ENCODE measurements around the gene ELK3. TPM values are rescaled to one million over a fixed set of nuclear protein-coding genes. Genes with fewer than 3 reads are reported as not detected.
A peak's percentile ranks its signal among the peaks of the same experiment; 100 is the strongest.

The ELK3 gene
- polyA plus RNA-seq, 2 donors = 15.8 to 17.0 TPM

DNA sequence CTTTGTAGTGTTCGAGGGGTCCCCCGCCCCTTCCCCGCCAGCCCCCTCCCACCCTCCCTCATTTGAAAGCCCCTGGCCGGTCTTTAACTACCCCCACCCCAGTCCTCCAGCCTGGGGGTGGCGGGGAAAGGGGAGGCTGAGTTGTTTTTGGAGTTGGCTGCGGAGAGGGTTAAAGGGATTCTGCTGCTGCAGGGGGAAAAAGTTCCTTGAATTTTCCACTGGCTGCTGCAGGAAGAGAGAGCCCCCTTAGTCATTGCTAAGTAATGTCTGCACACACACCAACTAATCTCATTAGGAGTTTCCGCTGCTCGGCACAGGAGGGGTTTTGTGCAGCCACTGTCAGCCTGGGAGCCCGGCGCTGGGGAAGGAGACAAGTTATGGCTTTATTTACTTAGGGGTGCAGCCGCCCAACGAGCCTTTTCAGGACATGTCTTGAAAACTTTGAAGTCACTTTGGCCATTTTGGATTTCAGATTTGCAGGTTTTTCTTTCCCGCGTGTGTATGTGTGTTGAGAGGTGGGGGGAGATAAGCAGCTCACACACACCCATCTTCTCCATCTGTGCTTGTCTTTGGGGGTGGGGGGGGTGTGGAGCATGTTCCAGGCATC, 1.8 kb downstream of the ELK3 start:
- peak overlapping the region; percentile 53 to 100 for H3K4me3 ChIP-seq (ENCODE audit: low read depth in 1 of 2, low read length in 2 of 2)
- 3 to 10% methylated on average over 12 to 14 of the region's 14 CpGs for WGBS, 2 donors
- H3K27me3 ChIP-seq (ENCODE audit: control insufficient read depth in 1 of 2, insufficient read depth in 2 of 2, low read length in 2 of 2) = no peaks in the 10 kb centered on the region
- peaks cover 2% of the 10 kb centered on the region in 2 donors for H3K4me1 ChIP-seq (ENCODE audit: control insufficient read depth in 2 of 2, insufficient read depth in 2 of 2, low read length in 1 of 2)
- no peaks in the 10 kb centered on the region for H3K9me3 ChIP-seq (ENCODE audit: control insufficient read depth in 2 of 2, insufficient read depth in 1 of 2, low read depth in 1 of 2, low read length in 1 of 2)
- H3K36me3 ChIP-seq (ENCODE audit: control insufficient read depth in 2 of 2, insufficient read depth in 2 of 2, low read length in 1 of 2) = no peaks in the 10 kb centered on the region
- peak overlapping the region; percentile 97 to 98 for H3K27ac ChIP-seq (ENCODE audit: low read depth in 2 of 2, low read length in 1 of 2)

GRCh38 chr12:96196781-96197180, 2.6 kb downstream of the ELK3 start:
- 42 to 64% methylated on average over 6 of the region's 6 CpGs for whole genome bisulfite sequencing, 2 donors
- H3K4me3 ChIP-seq (ENCODE audit: low read depth in 1 of 2, low read length in 2 of 2) = peak overlapping the region in 1 of 2 donors; percentile 100
- peaks cover 2% of the 10 kb centered on the region in 2 donors for H3K4me1 ChIP-seq (ENCODE audit: control insufficient read depth in 2 of 2, insufficient read depth in 2 of 2, low read length in 1 of 2)
- H3K27me3 ChIP-seq (ENCODE audit: control insufficient read depth in 1 of 2, insufficient read depth in 2 of 2, low read length in 2 of 2) = no peaks in the 10 kb centered on the region
- H3K36me3 ChIP-seq (ENCODE audit: control insufficient read depth in 2 of 2, insufficient read depth in 2 of 2, low read length in 1 of 2) = no peaks in the 10 kb centered on the region
- no peaks in the 10 kb centered on the region for H3K9me3 ChIP-seq (ENCODE audit: control insufficient read depth in 2 of 2, insufficient read depth in 1 of 2, low read depth in 1 of 2, low read length in 1 of 2)
- peak overlapping the region; percentile 76 to 97 for H3K27ac ChIP-seq (ENCODE audit: low read depth in 2 of 2, low read length in 1 of 2)

DNA sequence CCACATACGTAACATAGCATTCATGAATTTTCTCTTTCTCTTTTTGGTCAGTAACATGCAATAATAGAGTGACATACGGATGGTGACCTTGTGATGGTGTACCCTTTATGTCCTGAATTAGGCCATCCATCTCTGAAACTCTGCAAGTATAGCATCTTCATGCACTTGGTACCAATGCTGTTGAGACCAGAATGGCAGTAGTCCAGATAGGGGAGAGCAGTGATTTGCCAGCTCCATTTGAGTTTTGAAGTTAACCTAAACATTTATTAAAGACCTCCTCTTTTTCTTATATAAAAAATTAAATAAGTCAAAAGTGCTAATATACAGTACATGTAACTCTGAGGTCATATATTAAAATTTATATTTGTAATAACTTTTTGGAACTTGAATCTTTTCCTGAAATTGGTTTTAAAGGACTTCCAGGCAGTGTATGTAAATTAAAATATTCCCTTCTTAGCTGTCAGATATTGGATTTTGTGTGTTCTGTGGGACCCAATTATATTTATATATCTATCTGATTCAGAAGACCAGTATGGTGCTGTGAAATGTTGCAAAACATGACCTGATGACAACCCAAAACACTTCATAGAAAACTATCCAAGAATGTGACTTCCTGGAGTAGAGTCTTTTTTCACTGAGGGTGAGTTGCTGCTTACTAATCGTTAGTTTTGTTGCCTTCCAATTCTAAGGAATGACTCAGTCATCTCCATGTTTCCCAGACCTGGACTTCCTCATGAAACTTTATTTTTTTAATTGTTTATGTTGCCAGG, 3.5 kb downstream of the ELK3 start:
- no peaks in the 10 kb centered on the region for H3K9me3 ChIP-seq (ENCODE audit: control insufficient read depth in 2 of 2, insufficient read depth in 1 of 2, low read depth in 1 of 2, low read length in 1 of 2)
- peaks cover 2% of the 10 kb centered on the region in 2 donors for H3K4me1 ChIP-seq (ENCODE audit: control insufficient read depth in 2 of 2, insufficient read depth in 2 of 2, low read length in 1 of 2)
- no peaks in the 10 kb centered on the region for H3K27me3 ChIP-seq (ENCODE audit: control insufficient read depth in 1 of 2, insufficient read depth in 2 of 2, low read length in 2 of 2)
- no peaks in the 10 kb centered on the region for H3K36me3 ChIP-seq (ENCODE audit: control insufficient read depth in 2 of 2, insufficient read depth in 2 of 2, low read length in 1 of 2)
- H3K4me3 ChIP-seq (ENCODE audit: low read depth in 1 of 2, low read length in 2 of 2) = peak overlapping the region in 1 of 2 donors; percentile 100
- 38 to 42% methylated on average over 3 of the region's 3 CpGs for WGBS, 2 donors
- peak overlapping the region; percentile 95 to 97 for H3K27ac ChIP-seq (ENCODE audit: low read depth in 2 of 2, low read length in 1 of 2)

- Histone ChIP-seq H3K4me1 (ENCODE audit: control insufficient read depth in 2 of 2, insufficient read depth in 2 of 2, low read length in 1 of 2) (peaks cover 0 to 2% of the 10 kb centered on the region in 2 donors), H3K36me3 (ENCODE audit: control insufficient read depth in 2 of 2, insufficient read depth in 2 of 2, low read length in 1 of 2) (no peaks in the 10 kb centered on the region), H3K27me3 (ENCODE audit: control insufficient read depth in 1 of 2, insufficient read depth in 2 of 2, low read length in 2 of 2) (no peaks in the 10 kb centered on the region), H3K9me3 (ENCODE audit: control insufficient read depth in 2 of 2, insufficient read depth in 1 of 2, low read depth in 1 of 2, low read length in 1 of 2) (no peaks in the 10 kb centered on the region), H3K27ac (ENCODE audit: low read depth in 2 of 2, low read length in 1 of 2) (peak overlapping the region in 1 of 2 donors; percentile 83), H3K4me3 (ENCODE audit: low read depth in 1 of 2, low read length in 2 of 2) (no peak overlapping the region)
These were observed 4.8 kb downstream of the ELK3 start for GRCh38 chr12:96198965-96199364.

- Histone ChIP-seq H3K4me3 (ENCODE audit: low read depth in 1 of 2, low read length in 2 of 2) (no peak overlapping the region), H3K4me1 (ENCODE audit: control insufficient read depth in 2 of 2, insufficient read depth in 2 of 2, low read length in 1 of 2) (peaks cover 0 to 2% of the 10 kb centered on the region in 2 donors), H3K36me3 (ENCODE audit: control insufficient read depth in 2 of 2, insufficient read depth in 2 of 2, low read length in 1 of 2) (no peaks in the 10 kb centered on the region), H3K9me3 (ENCODE audit: control insufficient read depth in 2 of 2, insufficient read depth in 1 of 2, low read depth in 1 of 2, low read length in 1 of 2) (no peaks in the 10 kb centered on the region), H3K27me3 (ENCODE audit: control insufficient read depth in 1 of 2, insufficient read depth in 2 of 2, low read length in 2 of 2) (no peaks in the 10 kb centered on the region), H3K27ac (ENCODE audit: low read depth in 2 of 2, low read length in 1 of 2) (peak overlapping the region in 1 of 2 donors; percentile 83)
These were observed 5.3 kb downstream of the ELK3 start for GRCh38 chr12:96199464-96199863.

DNA sequence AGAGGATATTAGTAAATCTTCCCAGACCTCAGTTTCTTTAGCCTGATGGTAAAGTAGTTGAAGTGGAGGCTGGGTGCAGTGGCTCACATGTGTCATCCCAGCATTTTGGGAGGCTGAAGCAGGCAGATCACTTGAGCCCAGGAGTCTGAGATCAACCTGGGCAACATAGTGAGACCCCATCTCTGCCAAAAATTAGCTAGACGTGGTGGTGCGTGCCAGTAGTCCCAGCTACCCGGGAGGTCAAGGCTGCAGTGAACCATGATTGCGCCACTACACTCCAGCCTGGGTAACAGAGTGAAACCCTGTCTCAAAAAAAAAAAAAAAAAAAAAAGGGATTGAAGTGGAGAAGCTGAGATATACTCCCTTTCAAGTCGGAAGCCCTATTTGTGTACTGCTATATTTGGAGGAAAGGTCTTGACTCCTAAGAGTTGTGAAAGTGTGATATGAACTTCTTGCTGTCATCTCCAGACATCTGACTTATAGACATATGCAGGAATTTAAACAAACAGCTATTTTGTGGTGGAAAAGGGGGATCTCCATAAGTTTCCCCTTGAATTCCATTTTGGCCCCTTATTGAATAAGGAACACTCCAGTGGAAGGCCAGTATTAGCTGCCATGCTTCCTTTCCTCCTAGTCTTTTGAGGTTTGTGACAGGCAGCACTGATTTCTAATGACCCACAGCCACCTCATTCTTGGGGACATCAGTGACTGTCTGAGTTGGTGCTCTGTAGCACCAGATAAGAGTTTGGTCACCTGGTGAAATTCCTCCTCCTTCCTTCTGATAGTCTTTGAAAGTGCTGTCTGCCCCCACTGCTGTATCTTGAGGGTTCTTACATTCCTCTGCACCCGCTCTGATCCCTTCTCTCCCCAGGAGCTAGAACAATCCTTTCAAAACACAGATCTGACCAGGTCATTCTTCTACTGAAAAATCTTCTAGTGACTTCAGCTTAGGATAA, 7.4 kb downstream of the ELK3 start:
- Histone ChIP-seq H3K36me3 (ENCODE audit: control insufficient read depth in 2 of 2, insufficient read depth in 2 of 2, low read length in 1 of 2) (no peaks in the 10 kb centered on the region), H3K4me1 (ENCODE audit: control insufficient read depth in 2 of 2, insufficient read depth in 2 of 2, low read length in 1 of 2) (peaks cover 0 to 2% of the 10 kb centered on the region in 2 donors), H3K9me3 (ENCODE audit: control insufficient read depth in 2 of 2, insufficient read depth in 1 of 2, low read depth in 1 of 2, low read length in 1 of 2) (no peaks in the 10 kb centered on the region), H3K27ac (ENCODE audit: low read depth in 2 of 2, low read length in 1 of 2) (no peak overlapping the region), H3K4me3 (ENCODE audit: low read depth in 1 of 2, low read length in 2 of 2) (no peak overlapping the region), H3K27me3 (ENCODE audit: control insufficient read depth in 1 of 2, insufficient read depth in 2 of 2, low read length in 2 of 2) (no peaks in the 10 kb centered on the region)
- WGBS, 2 donors = 92 to 93% methylated on average over 6 of the region's 6 CpGs

DNA sequence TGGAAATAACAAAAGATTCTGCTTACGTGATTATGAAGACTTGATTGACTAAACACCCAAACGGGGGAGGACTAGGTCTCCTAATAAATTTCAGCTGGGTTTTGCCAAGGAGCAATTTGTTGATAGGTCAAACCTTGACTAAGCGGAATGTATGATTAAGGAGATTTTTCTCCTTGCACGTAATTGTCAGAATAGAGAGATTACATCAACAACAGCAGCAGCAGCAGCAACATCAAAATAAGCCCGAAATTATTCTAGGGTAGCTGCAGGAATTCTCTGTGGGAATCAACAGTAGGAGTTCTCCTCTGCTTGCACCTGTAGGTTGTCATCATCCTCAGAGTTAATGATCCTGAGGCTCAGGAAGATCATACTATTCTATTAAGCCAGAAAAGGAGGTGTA, 10.2 kb downstream of the ELK3 start:
- H3K4me1 ChIP-seq (ENCODE audit: control insufficient read depth in 2 of 2, insufficient read depth in 2 of 2, low read length in 1 of 2) = peaks cover 0 to 5% of the 10 kb centered on the region in 2 donors
- no peaks in the 10 kb centered on the region for H3K27me3 ChIP-seq (ENCODE audit: control insufficient read depth in 1 of 2, insufficient read depth in 2 of 2, low read length in 2 of 2)
- no peaks in the 10 kb centered on the region for H3K36me3 ChIP-seq (ENCODE audit: control insufficient read depth in 2 of 2, insufficient read depth in 2 of 2, low read length in 1 of 2)
- WGBS, 2 donors = 82 to 89% methylated on average over 5 of the region's 5 CpGs
- no peaks in the 10 kb centered on the region for H3K9me3 ChIP-seq (ENCODE audit: control insufficient read depth in 2 of 2, insufficient read depth in 1 of 2, low read depth in 1 of 2, low read length in 1 of 2)
- H3K4me3 ChIP-seq (ENCODE audit: low read depth in 1 of 2, low read length in 2 of 2) = no peak overlapping the region
- no peak overlapping the region for H3K27ac ChIP-seq (ENCODE audit: low read depth in 2 of 2, low read length in 1 of 2)

GRCh38 chr12:96205908-96206307, 11.7 kb downstream of the ELK3 start:
- Histone ChIP-seq H3K36me3 (ENCODE audit: control insufficient read depth in 2 of 2, insufficient read depth in 2 of 2, low read length in 1 of 2) (no peaks in the 10 kb centered on the region), H3K4me3 (ENCODE audit: low read depth in 1 of 2, low read length in 2 of 2) (no peak overlapping the region), H3K9me3 (ENCODE audit: control insufficient read depth in 2 of 2, insufficient read depth in 1 of 2, low read depth in 1 of 2, low read length in 1 of 2) (no peaks in the 10 kb centered on the region), H3K27me3 (ENCODE audit: control insufficient read depth in 1 of 2, insufficient read depth in 2 of 2, low read length in 2 of 2) (no peaks in the 10 kb centered on the region), H3K4me1 (ENCODE audit: control insufficient read depth in 2 of 2, insufficient read depth in 2 of 2, low read length in 1 of 2) (peaks cover 0 to 8% of the 10 kb centered on the region in 2 donors), H3K27ac (ENCODE audit: low read depth in 2 of 2, low read length in 1 of 2) (no peak overlapping the region)
- whole genome bisulfite sequencing, 2 donors = 58 to 76% methylated on average over 3 of the region's 3 CpGs

GRCh38 chr12:96206936-96207662, 12.9 kb downstream of the ELK3 start:
- no peaks in the 10 kb centered on the region for H3K36me3 ChIP-seq (ENCODE audit: control insufficient read depth in 2 of 2, insufficient read depth in 2 of 2, low read length in 1 of 2)
- peaks cover 0 to 8% of the 10 kb centered on the region in 2 donors for H3K4me1 ChIP-seq (ENCODE audit: control insufficient read depth in 2 of 2, insufficient read depth in 2 of 2, low read length in 1 of 2)
- peak overlapping the region in 1 of 2 donors; percentile 21 for H3K27ac ChIP-seq (ENCODE audit: low read depth in 2 of 2, low read length in 1 of 2)
- H3K4me3 ChIP-seq (ENCODE audit: low read depth in 1 of 2, low read length in 2 of 2) = no peak overlapping the region
- no peaks in the 10 kb centered on the region for H3K9me3 ChIP-seq (ENCODE audit: control insufficient read depth in 2 of 2, insufficient read depth in 1 of 2, low read depth in 1 of 2, low read length in 1 of 2)
- 78 to 82% methylated on average over 4 of the region's 4 CpGs for WGBS, 2 donors
- no peaks in the 10 kb centered on the region for H3K27me3 ChIP-seq (ENCODE audit: control insufficient read depth in 1 of 2, insufficient read depth in 2 of 2, low read length in 2 of 2)

Data from esophagus (tissue), 2 donors.